NB4 (cell line): Measurements from ENCODE around the gene DCLRE1A.

Source experiments
- DNase-seq: peaks from one replicate; pipeline ENCODE4 v3.0.0; 2010; ENCODE audit warnings: low read depth
- H3K4me3 ChIP-seq: one replicate; pipeline ENCODE4 v1.5.1; 2011; ENCODE audit warnings: mild to moderate bottlenecking, low read depth, low read length, moderate library complexity
- CTCF ChIP-seq: IDR thresholded peaks from one replicate; pipeline ENCODE4 v1.5.1; 2012; ENCODE audit warnings: low read depth, low read length
- MAX ChIP-seq: IDR thresholded peaks from 2 replicates; pipeline ENCODE4 v1.6.1; 2011; ENCODE audit warnings: low read depth, low read length
- MYC ChIP-seq: IDR thresholded peaks from 2 replicates; pipeline ENCODE4 v1.6.1; 2011; ENCODE audit warnings: low read depth, low read length
- POLR2A ChIP-seq: IDR thresholded peaks from 2 replicates; pipeline ENCODE4 v1.6.1; 2011; ENCODE audit warnings: mild to moderate bottlenecking; ENCODE audit not compliant: insufficient read length; ENCODE audit errors: extremely low read depth

Gene DCLRE1A

GRCh38 chr10:113854013-113854760 is at the start of gene DCLRE1A, which contains the start of gene NHLRC2:
DCLRE1A (minus strand) TSS chr10:113854082; CDS start chr10:113853182, 900 bp downstream.
NHLRC2 (plus strand) TSS chr10:113854661; CDS start chr10:113854873, 212 bp downstream.
- peak; percentile 48 for TF ChIP-seq MAX
- no peak for TF ChIP-seq CTCF
- peak; percentile 6 for TF ChIP-seq POLR2A
- TF ChIP-seq MYC = 0 out of 2 replicates have a peak, but pooled peaks have one; percentile 35
- peak within 1 kb of the TSS; percentile 91 for H3K4me3 ChIP-seq
- DNase-seq = peak; percentile 89

- H3K4me3 ChIP-seq = no peak overlapping the region
Observed at GRCh38 chr10:113899952-113900598, 46.2 kb upstream of the DCLRE1A start.

GRCh38 chr10:113897693-113898618 is 44.1 kb upstream of the DCLRE1A start:
- DNase-seq = peak; percentile 8
- no peak for TF ChIP-seq CTCF
- TF ChIP-seq MAX = no peak
- no peak for TF ChIP-seq MYC
- TF ChIP-seq POLR2A = no peak
- H3K4me3 ChIP-seq = no peak overlapping the region

More at GRCh38 chr10:113899952-113900598, 46.2 kb upstream of the DCLRE1A start:
- no peak for DNase-seq
- TF ChIP-seq MAX (no peak), POLR2A (no peak), MYC (no peak), CTCF (no peak)

- TF ChIP-seq MYC = no peak
- TF ChIP-seq MAX = no peak
- TF ChIP-seq CTCF = no peak
- TF ChIP-seq POLR2A = no peak
- no peak for DNase-seq
- no peak overlapping the region for H3K4me3 ChIP-seq
Observed at GRCh38 chr10:113895018-113895417, 41.1 kb upstream of the DCLRE1A start.

- no peak overlapping the region for H3K4me3 ChIP-seq
- TF ChIP-seq POLR2A = no peak
- TF ChIP-seq MYC = no peak
- TF ChIP-seq MAX = no peak
- TF ChIP-seq CTCF = no peak
- no peak for DNase-seq
Observed at GRCh38 chr10:113894581-113894980, 40.7 kb upstream of the DCLRE1A start.
